ENCODE measurements around the gene TMEM125.

DNA sequence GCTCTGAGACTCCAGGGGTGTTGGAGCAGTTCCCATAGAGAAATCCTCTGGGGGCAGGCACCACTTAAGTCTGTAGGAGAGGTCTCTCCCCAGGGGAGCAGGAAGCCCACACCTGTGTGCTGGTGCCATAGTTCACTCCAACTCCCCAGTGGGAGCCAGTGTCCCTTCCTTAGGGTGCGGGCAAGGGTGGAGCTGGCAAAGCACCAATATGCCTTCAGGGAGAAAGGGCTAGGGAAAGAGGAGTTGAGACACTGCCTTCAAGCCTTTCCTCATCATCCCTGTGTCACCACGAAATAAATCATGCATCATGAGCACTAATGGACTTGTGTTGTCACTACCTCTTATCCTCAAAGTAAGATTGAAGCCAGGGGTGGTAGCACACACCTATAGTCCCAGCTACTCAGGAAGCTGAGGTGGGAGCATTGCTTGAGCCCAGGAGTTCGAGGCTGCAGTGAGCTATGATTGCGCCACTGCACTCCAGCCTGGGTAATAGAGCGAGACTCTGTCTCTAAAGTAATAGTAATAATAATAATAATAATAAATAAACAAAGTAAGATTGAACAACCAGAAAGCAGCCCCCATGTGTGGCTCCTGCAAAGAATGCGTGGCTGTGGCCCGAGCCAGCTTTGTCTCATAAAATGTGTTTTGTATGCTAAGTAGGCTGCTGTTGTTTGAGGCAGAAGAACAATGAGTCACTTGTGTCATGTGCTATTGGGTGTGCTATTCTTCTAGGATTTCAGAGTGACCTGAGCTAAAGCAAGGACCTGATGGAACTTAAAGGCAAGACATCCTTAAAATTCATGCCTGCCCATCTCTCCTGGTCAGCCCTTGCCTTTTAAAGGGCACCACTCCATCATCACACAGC is 24.3 kb downstream of the TMEM125 start:
- TF ChIP-seq, protein P1, sequence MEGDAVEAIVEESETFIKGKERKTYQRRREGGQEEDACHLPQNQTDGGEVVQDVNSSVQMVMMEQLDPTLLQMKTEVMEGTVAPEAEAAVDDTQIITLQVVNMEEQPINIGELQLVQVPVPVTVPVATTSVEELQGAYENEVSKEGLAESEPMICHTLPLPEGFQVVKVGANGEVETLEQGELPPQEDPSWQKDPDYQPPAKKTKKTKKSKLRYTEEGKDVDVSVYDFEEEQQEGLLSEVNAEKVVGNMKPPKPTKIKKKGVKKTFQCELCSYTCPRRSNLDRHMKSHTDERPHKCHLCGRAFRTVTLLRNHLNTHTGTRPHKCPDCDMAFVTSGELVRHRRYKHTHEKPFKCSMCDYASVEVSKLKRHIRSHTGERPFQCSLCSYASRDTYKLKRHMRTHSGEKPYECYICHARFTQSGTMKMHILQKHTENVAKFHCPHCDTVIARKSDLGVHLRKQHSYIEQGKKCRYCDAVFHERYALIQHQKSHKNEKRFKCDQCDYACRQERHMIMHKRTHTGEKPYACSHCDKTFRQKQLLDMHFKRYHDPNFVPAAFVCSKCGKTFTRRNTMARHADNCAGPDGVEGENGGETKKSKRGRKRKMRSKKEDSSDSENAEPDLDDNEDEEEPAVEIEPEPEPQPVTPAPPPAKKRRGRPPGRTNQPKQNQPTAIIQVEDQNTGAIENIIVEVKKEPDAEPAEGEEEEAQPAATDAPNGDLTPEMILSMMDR (IDR thresholded peaks at IDR 0.05), result no peak
- TF ChIP-seq POLR2AphosphoS5 (IDR thresholded peaks at IDR 0.05; ENCODE audit: low read depth, low read length), result no peak
- no peak for TF ChIP-seq SIN3A (IDR thresholded peaks at IDR 0.05; ENCODE audit: borderline replicate concordance, insufficient read depth, low read depth, low read length)
- TF ChIP-seq TCF7L2 (IDR thresholded peaks at IDR 0.05; ENCODE audit: low read depth, low read length), result no peak
- TF ChIP-seq, protein P2, sequence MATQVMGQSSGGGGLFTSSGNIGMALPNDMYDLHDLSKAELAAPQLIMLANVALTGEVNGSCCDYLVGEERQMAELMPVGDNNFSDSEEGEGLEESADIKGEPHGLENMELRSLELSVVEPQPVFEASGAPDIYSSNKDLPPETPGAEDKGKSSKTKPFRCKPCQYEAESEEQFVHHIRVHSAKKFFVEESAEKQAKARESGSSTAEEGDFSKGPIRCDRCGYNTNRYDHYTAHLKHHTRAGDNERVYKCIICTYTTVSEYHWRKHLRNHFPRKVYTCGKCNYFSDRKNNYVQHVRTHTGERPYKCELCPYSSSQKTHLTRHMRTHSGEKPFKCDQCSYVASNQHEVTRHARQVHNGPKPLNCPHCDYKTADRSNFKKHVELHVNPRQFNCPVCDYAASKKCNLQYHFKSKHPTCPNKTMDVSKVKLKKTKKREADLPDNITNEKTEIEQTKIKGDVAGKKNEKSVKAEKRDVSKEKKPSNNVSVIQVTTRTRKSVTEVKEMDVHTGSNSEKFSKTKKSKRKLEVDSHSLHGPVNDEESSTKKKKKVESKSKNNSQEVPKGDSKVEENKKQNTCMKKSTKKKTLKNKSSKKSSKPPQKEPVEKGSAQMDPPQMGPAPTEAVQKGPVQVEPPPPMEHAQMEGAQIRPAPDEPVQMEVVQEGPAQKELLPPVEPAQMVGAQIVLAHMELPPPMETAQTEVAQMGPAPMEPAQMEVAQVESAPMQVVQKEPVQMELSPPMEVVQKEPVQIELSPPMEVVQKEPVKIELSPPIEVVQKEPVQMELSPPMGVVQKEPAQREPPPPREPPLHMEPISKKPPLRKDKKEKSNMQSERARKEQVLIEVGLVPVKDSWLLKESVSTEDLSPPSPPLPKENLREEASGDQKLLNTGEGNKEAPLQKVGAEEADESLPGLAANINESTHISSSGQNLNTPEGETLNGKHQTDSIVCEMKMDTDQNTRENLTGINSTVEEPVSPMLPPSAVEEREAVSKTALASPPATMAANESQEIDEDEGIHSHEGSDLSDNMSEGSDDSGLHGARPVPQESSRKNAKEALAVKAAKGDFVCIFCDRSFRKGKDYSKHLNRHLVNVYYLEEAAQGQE (IDR thresholded peaks at IDR 0.05; ENCODE audit: insufficient read depth in 1 of 2, low read depth in 2 of 2, low read length in 1 of 2), result no peak
